Fibroblast of lung (primary cell): ENCODE measurements around the gene SPOCK1.

Experiments used
- CTCF ChIP-seq, 2 donors: IDR thresholded peaks in 1 of 2; conservative IDR thresholded peaks in 1 of 2; 1 replicate in 1 of 2; 2 replicates in 1 of 2; pipeline ENCODE4 v1.5.1; 2011 to 2012; ENCODE audit warnings: low read length in 2 of 2, control low read depth in 1 of 2, inconsistent platforms in 1 of 2, low read depth in 1 of 2, mild to moderate bottlenecking in 1 of 2
- EZH2 ChIP-seq: IDR thresholded peaks from 2 replicates; pipeline ENCODE4 v1.5.1; 2012; ENCODE audit warnings: low read length, control low read depth, mild to moderate bottlenecking; ENCODE audit errors: missing control alignments

GRCh38 chr5:137016783-137017324 lies 482.3 kb downstream of the SPOCK1 start:
- TF ChIP-seq CTCF (conservative IDR thresholded peaks at IDR 0.05 in 1 of 2, IDR thresholded peaks at IDR 0.05 in 1 of 2; ENCODE audit: low read depth in 1 of 2, low read length in 2 of 2) (no peak), EZH2 (no peak)
